GM21576 (cell line): ENCODE data around the gene ANO4.
"Not testable (repeated sequence)": the region's sequence is repeated elsewhere in the genome, so short reads cannot be mapped to it uniquely, and the experiment has no call there.

Source experiments
- ATAC-seq: cut with Tn5 transposase; IDR thresholded peaks from one replicate; pipeline ENCODE4 v1.9.1; 2021; ENCODE audit warnings: mild to moderate bottlenecking, moderate library complexity; ENCODE audit not compliant: unreplicated experiment

The ANO4 gene

GRCh38 chr12:101076921-101077320, 282.3 kb downstream of the ANO4 start:
- ATAC-seq: no peak

GRCh38 chr12:101077791-101078528, 283.4 kb downstream of the ANO4 start:
- ATAC-seq: no peak

- no peak for ATAC-seq
Measured at GRCh38 chr12:101078536-101079285, 284.1 kb downstream of the ANO4 start.

- no peak for ATAC-seq
Measured at GRCh38 chr12:101082706-101083105, 288.1 kb downstream of the ANO4 start.

- no peak for ATAC-seq
Measured at GRCh38 chr12:101086490-101087135, 292.0 kb downstream of the ANO4 start.

- ATAC-seq: no peak
Measured at GRCh38 chr12:101087920-101088319, 293.3 kb downstream of the ANO4 start.

- ATAC-seq: no peak
Measured at GRCh38 chr12:101089271-101089670, 294.7 kb downstream of the ANO4 start.

GRCh38 chr12:101090222-101090621, 295.6 kb downstream of the ANO4 start:
- not testable (repeated sequence) for ATAC-seq

- ATAC-seq: no peak
Measured at GRCh38 chr12:101097829-101098580, 303.4 kb downstream of the ANO4 start.

GRCh38 chr12:101107032-101107763, 312.6 kb downstream of the ANO4 start:
- ATAC-seq: no peak

GRCh38 chr12:101108130-101108529, 313.6 kb downstream of the ANO4 start:
- no peak for ATAC-seq

- no peak for ATAC-seq
Measured at GRCh38 chr12:101110866-101111265, 316.3 kb downstream of the ANO4 start.

GRCh38 chr12:101111441-101111840, 316.9 kb downstream of the ANO4 start:
- no peak for ATAC-seq

- ATAC-seq: no peak
Measured at GRCh38 chr12:101115326-101115725, 320.8 kb downstream of the ANO4 start.

GRCh38 chr12:101116911-101117310, 322.3 kb downstream of the ANO4 start:
- no peak for ATAC-seq

- no peak for ATAC-seq
Measured at GRCh38 chr12:101117842-101118241, 323.3 kb downstream of the ANO4 start.

- no peak for ATAC-seq
Measured at GRCh38 chr12:101127521-101128219, 333.1 kb downstream of the ANO4 start.

- not testable (repeated sequence) for ATAC-seq
Measured at GRCh38 chr12:101145777-101146431, 351.3 kb downstream of the ANO4 start.

GRCh38 chr12:101165319-101165718, 370.7 kb downstream of the ANO4 start:
- no peak for ATAC-seq
